ENCODE measurements around the gene UBE2L5. TPM values are rescaled to one million over a fixed set of nuclear protein-coding genes. Genes with fewer than 3 reads are reported as not detected.
"Not testable (repeated sequence)": the region's sequence is repeated elsewhere in the genome, so short reads cannot be mapped to it uniquely, and the experiment has no call there.

UBE2L5 gene
- polyA plus RNA-seq, 1 donor from 2014 or later = not detected

DNA sequence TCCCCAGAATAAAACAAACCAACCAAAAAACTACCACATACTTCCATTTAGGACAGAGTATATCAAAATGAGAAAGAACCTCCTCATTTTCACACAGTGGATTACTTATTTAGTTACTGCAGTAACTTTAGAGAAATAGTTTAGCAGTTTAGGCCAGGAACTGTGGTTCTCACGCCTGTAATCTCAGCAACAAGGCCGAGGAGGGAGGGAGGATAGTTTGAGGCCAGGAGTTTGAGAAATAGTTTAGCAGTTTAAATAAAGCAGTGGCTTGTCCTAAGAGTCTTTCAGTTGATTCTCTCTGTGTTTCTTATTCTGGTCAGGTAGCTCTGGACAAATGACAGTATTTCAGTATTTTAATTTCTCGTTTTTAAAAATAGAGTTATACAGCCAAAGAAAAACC lies 34.0 kb downstream of the UBE2L5 start:
- no peaks in the 10 kb centered on the region for H3K79me2 ChIP-seq (replicated peaks; ENCODE audit: insufficient read depth, low read length)
- no peaks in the 10 kb centered on the region for H3F3A ChIP-seq (ENCODE audit: insufficient read depth, low read length, poor library complexity, severe bottlenecking)
- H3K9ac ChIP-seq (ENCODE audit: low read length) = no peak overlapping the region
- H3K4me3 ChIP-seq (ENCODE audit: low read length) = no peak overlapping the region
- TF ChIP-seq MXI1 (conservative IDR thresholded peaks at IDR 0.05; ENCODE audit: poor library complexity, severe bottlenecking) (no peak), EP300 (conservative IDR thresholded peaks at IDR 0.05; ENCODE audit: poor library complexity, severe bottlenecking) (no peak), RAD21 (conservative IDR thresholded peaks at IDR 0.05) (no peak), SMC3 (conservative IDR thresholded peaks at IDR 0.05; ENCODE audit: poor library complexity) (no peak)
- TF ChIP-seq, protein P1, sequence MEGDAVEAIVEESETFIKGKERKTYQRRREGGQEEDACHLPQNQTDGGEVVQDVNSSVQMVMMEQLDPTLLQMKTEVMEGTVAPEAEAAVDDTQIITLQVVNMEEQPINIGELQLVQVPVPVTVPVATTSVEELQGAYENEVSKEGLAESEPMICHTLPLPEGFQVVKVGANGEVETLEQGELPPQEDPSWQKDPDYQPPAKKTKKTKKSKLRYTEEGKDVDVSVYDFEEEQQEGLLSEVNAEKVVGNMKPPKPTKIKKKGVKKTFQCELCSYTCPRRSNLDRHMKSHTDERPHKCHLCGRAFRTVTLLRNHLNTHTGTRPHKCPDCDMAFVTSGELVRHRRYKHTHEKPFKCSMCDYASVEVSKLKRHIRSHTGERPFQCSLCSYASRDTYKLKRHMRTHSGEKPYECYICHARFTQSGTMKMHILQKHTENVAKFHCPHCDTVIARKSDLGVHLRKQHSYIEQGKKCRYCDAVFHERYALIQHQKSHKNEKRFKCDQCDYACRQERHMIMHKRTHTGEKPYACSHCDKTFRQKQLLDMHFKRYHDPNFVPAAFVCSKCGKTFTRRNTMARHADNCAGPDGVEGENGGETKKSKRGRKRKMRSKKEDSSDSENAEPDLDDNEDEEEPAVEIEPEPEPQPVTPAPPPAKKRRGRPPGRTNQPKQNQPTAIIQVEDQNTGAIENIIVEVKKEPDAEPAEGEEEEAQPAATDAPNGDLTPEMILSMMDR (IDR thresholded peaks at IDR 0.05; ENCODE audit: poor library complexity, severe bottlenecking) = no peak
- no peaks in the 10 kb centered on the region for H4K20me1 ChIP-seq (ENCODE audit: insufficient read depth)
- no peak overlapping the region for H3K27ac ChIP-seq (ENCODE audit: low read length)
- no peak overlapping the region for H2AFZ ChIP-seq (ENCODE audit: low read depth, low read length)
- H3K9me3 ChIP-seq (ENCODE audit: low read length) = no peaks in the 10 kb centered on the region
- peaks cover 4% of the 10 kb centered on the region for H3K36me3 ChIP-seq (ENCODE audit: insufficient read depth, low read length)
- no peaks in the 10 kb centered on the region for H3K9me2 ChIP-seq (ENCODE audit: insufficient read depth, low read length)
- no peaks in the 10 kb centered on the region for H3K27me3 ChIP-seq (ENCODE audit: insufficient read depth, low read depth, low read length)
- no peak overlapping the region for H3K4me2 ChIP-seq (ENCODE audit: low read length)

DNA sequence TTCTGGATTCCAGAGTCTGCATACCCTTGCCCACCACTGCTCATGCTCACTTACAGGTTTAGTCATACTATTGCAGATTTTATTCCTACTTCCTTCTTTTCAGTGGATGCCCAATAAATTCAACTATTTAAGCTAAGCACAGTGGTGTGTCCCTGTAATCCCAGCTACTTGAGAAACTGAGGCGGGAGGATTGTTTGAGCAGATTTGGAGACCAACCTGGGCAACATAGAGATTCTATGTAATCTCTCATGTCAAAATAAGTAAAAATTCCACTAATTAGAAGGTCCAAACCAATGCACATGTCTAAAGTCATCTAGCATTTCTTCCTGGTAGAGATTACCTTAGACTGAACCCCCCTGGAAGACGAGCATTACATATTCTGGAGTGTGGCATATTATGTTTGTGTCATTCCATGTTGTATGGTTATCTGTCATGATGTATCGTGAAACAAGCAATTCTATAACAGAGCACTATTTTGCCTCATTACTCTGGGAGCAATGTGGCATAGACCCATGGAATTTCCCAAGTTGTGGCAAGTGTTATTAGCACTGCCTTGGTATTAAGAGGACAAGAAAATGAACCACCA lies 35.1 kb downstream of the UBE2L5 start:
- Histone ChIP-seq H3K4me2 (ENCODE audit: low read length) (no peak overlapping the region), H3K79me2 (replicated peaks; ENCODE audit: insufficient read depth, low read length) (peaks cover 11% of the 10 kb centered on the region), H3K36me3 (ENCODE audit: insufficient read depth, low read length) (peaks cover 4% of the 10 kb centered on the region), H4K20me1 (ENCODE audit: insufficient read depth) (no peaks in the 10 kb centered on the region), H2AFZ (ENCODE audit: low read depth, low read length) (no peak overlapping the region), H3K27me3 (ENCODE audit: insufficient read depth, low read depth, low read length) (no peaks in the 10 kb centered on the region), H3K27ac (ENCODE audit: low read length) (no peak overlapping the region), H3K9ac (ENCODE audit: low read length) (no peak overlapping the region), H3F3A (ENCODE audit: insufficient read depth, low read length, poor library complexity, severe bottlenecking) (no peaks in the 10 kb centered on the region), H3K9me3 (ENCODE audit: low read length) (no peaks in the 10 kb centered on the region), H3K4me3 (ENCODE audit: low read length) (no peak overlapping the region), H3K9me2 (ENCODE audit: insufficient read depth, low read length) (no peaks in the 10 kb centered on the region)
- no peak for TF ChIP-seq EZH2 (IDR thresholded peaks at IDR 0.05; ENCODE audit: borderline replicate concordance, insufficient read depth, low read length, poor library complexity, severe bottlenecking)
- TF ChIP-seq EP300 (conservative IDR thresholded peaks at IDR 0.05; ENCODE audit: poor library complexity, severe bottlenecking) = no peak

DNA sequence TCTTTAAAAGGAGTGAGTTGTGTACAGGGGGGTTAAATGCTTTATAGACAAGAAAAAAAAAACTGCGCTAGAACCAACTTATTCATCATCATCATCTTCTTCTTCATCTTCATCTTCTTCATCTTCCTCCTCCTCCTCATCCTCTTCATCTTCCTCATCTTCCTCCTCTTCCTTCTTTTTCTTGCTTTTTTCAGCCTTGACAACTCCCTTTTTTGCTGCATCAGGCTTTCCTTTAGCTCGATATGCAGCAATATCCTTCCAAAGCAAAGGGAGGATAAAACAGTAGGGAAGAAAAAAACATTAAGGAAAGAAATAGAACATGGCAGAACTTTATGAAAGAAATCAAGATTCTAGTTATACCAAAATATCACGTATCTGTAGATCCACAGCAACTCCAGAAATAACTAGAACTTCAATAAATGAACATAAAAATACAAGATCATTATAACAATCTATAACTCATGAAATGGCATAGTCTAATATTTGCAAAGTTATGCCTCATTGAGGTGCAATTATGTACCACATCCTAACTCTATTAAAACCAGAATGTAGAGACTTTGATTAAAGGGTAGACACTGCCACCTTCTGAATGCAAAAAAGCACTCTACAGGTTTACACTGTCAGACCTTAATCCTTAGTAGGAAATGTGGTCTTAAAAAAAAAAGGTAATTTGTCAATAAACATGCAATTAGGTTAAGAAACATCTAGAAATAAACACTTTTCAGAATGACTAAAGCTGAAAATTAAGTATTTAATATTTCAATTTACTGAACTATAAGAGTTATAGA lies 39.2 kb downstream of the UBE2L5 start:
- H3K4me2 ChIP-seq (ENCODE audit: low read length); H3K27ac ChIP-seq (ENCODE audit: low read length): not testable (repeated sequence)

More for the DNA sequence above, 39.2 kb downstream of the UBE2L5 start:
- not testable (repeated sequence) for H3F3A ChIP-seq (ENCODE audit: insufficient read depth, low read length, poor library complexity, severe bottlenecking); H3K9me3 ChIP-seq (ENCODE audit: low read length); H4K20me1 ChIP-seq (ENCODE audit: insufficient read depth); H2AFZ ChIP-seq (ENCODE audit: low read depth, low read length); H3K4me3 ChIP-seq (ENCODE audit: low read length); H3K27me3 ChIP-seq (ENCODE audit: insufficient read depth, low read depth, low read length); H3K9ac ChIP-seq (ENCODE audit: low read length); H3K9me2 ChIP-seq (ENCODE audit: insufficient read depth, low read length); H3K36me3 ChIP-seq (ENCODE audit: insufficient read depth, low read length)
- TF ChIP-seq, protein P1 (IDR thresholded peaks at IDR 0.05; ENCODE audit: poor library complexity, severe bottlenecking) = peak; percentile 72
- TF ChIP-seq SMC3 (conservative IDR thresholded peaks at IDR 0.05; ENCODE audit: poor library complexity) (peak; percentile 76), RAD21 (conservative IDR thresholded peaks at IDR 0.05) (peak; percentile 80)
- peaks cover 30% of the 10 kb centered on the region for H3K79me2 ChIP-seq (replicated peaks; ENCODE audit: insufficient read depth, low read length)

All from neural cell (in vitro differentiated cells).